ENCODE data around the gene KPTN.
"Not testable (repeated sequence)": the region's sequence is repeated elsewhere in the genome, so short reads cannot be mapped to it uniquely, and the experiment has no call there.

The KPTN gene

DNA sequence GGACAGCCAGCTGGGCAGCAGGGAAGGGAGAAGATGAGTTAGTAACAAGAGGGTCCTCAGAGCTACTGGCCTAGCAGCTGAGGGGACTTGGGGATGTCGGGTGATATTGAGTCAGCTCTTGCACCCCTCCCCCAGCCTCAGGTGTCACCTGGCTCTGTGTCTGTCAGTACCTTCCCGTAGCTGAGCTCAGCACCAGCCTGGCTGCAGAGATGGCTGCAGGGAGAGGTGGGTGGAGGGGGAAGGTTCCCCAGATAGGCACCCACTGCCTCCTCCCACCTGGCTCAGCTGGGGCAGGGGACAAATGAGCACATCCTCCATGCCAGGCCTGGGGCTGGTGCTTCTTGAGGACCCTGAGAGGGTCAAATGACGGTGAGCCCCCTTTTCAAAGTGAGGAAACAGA, 6.8 kb upstream of the KPTN start:
- Mint-ChIP-seq H3K9me3 (no peaks in the 10 kb centered on the region), H3K27ac (no peak overlapping the region), H3K36me3 (ENCODE audit: low read depth) (peaks cover 12% of the 10 kb centered on the region), H3K27me3 (ENCODE audit: low read depth) (no peaks in the 10 kb centered on the region), H3K4me3 (no peak overlapping the region), H3K4me1 (ENCODE audit: low read depth) (peaks cover 5% of the 10 kb centered on the region)

DNA sequence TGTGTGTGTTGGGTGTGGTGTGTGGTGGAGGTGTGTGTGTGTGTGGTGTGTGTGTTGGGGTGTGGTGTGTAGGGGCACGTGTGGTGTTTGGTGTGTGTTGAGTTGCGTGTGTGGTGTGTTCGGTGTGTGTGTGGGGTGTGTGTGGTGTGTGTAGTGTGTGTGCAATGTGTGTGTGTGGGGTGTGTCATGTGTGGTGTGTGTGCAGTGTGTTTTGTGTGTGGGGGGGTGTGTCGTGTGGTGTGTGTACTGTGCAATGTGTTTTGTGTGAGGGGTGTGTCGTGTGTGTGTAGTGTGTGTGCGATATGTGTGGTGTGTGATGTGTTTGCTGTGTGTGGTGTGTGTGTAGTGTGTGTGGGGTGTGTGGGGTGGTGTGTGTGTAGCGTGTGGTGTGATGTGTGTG, 6.0 kb upstream of the KPTN start:
- Mint-ChIP-seq H3K27me3 (ENCODE audit: low read depth) (no peaks in the 10 kb centered on the region), H3K4me3 (no peak overlapping the region), H3K4me1 (ENCODE audit: low read depth) (peaks cover 11% of the 10 kb centered on the region), H3K9me3 (no peaks in the 10 kb centered on the region), H3K36me3 (ENCODE audit: low read depth) (peaks cover 19% of the 10 kb centered on the region), H3K27ac (no peak overlapping the region)

DNA sequence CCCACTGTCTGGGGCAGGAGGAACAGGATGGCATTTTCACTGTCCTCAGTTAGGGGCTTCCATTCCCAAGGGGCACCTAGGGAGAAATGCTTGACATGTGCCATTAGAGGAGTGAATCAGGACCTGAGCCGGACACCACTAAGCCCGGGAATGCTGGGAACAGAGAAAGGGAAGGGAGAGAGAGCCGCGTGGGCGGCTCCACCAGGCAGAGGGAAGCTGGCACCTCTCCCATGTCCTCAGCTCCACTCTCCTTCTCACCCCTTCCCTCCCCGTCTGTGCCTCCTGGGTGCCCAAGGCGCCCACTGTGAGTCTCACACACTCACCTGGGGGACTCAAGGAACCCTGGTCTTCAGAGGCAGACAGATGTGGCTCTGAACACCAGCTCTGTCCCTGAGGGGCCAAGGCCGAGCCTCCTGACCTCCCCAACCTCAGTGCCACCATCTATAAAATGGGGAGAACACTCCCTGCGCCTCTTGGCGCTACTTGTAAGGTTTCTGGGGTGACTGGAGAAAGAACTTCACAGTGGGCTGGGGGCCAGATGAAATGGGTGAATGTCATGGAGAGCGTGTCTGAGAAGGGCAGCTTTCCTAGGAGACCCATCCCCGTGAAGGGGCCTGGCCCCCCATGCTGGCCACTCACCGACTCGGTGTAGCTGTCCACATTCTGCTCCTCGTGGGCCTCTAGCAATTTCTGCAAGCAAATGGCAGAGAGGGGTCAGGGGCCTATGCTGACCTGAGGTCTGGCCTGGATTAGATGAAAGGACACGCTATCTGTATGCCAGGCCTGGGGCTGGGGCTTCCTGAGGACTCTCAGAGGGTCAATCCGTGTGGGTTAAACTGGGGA, 5.3 kb upstream of the KPTN start:
- Mint-ChIP-seq H3K36me3 (ENCODE audit: low read depth) (peaks cover 20% of the 10 kb centered on the region), H3K27ac (no peak overlapping the region), H3K27me3 (ENCODE audit: low read depth) (no peaks in the 10 kb centered on the region), H3K4me1 (ENCODE audit: low read depth) (peaks cover 14% of the 10 kb centered on the region), H3K4me3 (no peak overlapping the region), H3K9me3 (no peaks in the 10 kb centered on the region)

DNA sequence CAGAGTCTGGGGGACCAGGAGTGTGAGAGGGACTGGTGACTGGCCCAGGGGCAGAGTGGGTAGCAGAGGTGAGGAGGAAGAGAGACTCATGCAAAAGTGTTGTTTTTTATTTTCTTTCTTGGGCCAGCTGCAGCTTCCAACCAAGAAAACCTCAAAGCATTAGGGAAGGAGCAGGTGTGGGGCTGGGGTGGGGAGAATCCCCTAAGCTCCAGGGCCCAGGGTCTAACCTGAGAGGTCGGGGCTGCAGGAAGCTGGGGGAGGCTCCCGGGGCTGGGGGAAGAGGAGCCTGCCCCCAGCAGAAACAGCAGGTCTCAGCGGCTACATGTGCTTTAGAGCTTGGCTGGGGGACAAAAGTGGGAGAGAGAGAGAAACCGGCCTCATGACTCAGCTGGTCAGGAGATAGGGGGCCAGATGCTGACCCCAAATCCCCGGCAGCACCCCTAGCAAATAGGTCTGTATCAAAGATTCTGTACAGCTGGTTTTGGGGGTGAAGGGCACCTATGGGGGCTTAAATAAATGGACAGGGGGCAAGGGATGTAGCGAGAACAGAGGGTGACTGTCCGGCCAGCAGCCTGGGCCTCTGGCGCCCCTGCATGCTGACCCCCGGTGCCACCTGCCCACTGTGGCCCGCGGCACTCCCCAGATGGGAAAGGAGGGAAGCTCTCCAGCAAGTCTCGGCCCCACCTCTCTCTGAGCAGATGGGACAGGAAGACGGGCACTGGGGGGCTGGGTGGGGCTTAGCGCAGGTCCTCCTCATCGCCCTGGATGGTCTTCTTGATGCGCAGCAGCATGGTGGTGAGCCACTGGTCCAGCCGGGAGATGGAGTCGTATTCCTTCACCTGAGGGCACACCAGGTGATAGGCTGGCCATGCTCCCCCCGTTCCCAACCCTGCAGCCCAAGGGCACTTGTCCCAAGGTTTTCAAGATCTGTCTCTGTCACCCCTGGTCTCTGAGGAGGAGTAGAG, 3.8 kb upstream of the KPTN start:
- H3K36me3 Mint-ChIP-seq (ENCODE audit: low read depth): peaks cover 16% of the 10 kb centered on the region
- H3K4me1 Mint-ChIP-seq (ENCODE audit: low read depth): peaks cover 21% of the 10 kb centered on the region
- H3K27ac Mint-ChIP-seq: peak overlapping the region; percentile 36
- no peaks in the 10 kb centered on the region for H3K9me3 Mint-ChIP-seq
- no peaks in the 10 kb centered on the region for H3K27me3 Mint-ChIP-seq (ENCODE audit: low read depth)
- no peak overlapping the region for H3K4me3 Mint-ChIP-seq

DNA sequence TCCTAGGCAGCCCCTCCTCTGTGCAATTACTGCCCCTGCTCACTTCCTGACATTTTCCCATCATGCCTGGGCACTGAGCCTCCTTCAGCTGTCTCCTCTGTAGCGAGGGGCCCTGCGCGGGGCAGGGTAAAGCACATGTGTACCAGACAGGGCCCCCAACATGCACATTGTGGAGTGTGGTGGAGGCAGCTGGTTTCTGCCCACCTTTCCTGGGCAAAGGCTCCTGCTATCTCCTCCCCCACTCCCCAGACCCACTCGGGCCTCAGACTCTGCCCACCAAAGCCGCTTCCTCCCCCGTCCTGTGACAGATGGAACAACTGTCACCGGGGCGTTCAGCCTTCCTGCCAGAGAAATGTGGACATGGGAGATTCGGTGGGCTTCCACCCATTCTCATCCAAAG, 2.9 kb upstream of the KPTN start:
- H3K27me3 Mint-ChIP-seq (ENCODE audit: low read depth): no peaks in the 10 kb centered on the region
- peaks cover 21% of the 10 kb centered on the region for H3K4me1 Mint-ChIP-seq (ENCODE audit: low read depth)
- H3K27ac Mint-ChIP-seq: no peak overlapping the region
- H3K4me3 Mint-ChIP-seq: no peak overlapping the region
- peaks cover 16% of the 10 kb centered on the region for H3K36me3 Mint-ChIP-seq (ENCODE audit: low read depth)
- H3K9me3 Mint-ChIP-seq: no peaks in the 10 kb centered on the region

DNA sequence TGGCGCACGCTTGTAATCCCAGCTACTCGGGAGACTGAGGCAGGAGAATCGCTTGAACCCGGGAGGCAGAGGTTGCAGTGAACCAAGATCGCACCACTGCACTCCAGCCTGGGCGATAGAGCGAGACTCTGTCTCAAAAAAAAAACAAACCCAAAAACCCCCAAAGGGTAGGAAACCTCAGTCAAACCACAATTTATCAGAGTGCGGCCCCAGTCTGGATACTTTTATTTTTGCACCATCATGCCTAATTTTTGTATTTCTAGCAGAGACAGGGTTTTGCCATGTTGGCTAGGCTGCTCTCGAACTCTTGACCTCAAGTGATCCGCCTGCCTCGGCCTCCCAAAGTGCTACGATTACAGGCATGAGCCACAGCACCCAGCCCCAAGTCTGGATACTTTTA, 2.2 kb upstream of the KPTN start:
- H3K9me3 Mint-ChIP-seq; H3K27ac Mint-ChIP-seq; H3K27me3 Mint-ChIP-seq (ENCODE audit: low read depth); H3K4me3 Mint-ChIP-seq: not testable (repeated sequence)
- Mint-ChIP-seq H3K36me3 (ENCODE audit: low read depth) (peaks cover 16% of the 10 kb centered on the region), H3K4me1 (ENCODE audit: low read depth) (peaks cover 21% of the 10 kb centered on the region)

DNA sequence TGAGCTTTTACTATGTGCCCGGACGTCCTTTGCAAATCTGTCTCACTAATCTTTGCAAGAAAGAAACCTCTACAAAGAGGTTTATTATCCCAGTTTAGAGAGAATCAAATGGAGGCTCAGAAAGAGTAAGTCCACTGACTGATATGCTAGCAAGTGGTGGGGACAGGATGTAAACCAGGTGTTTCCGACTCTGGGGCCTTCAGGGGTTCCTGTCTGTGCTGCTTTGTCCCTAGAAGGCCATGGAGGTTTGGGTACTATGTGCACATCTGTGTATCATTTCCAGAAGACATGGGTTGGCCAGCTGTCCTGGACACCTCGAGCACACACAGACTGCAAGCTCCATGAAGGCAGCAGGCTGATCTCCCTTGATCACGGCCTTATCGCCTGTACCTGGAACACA, 1.2 kb upstream of the KPTN start:
- H3K4me1 Mint-ChIP-seq (ENCODE audit: low read depth): peaks cover 21% of the 10 kb centered on the region
- peaks cover 15% of the 10 kb centered on the region for H3K36me3 Mint-ChIP-seq (ENCODE audit: low read depth)
- H3K27me3 Mint-ChIP-seq (ENCODE audit: low read depth): no peaks in the 10 kb centered on the region
- peak overlapping the region; percentile 98 for H3K4me3 Mint-ChIP-seq
- H3K9me3 Mint-ChIP-seq: no peaks in the 10 kb centered on the region
- H3K27ac Mint-ChIP-seq: peak overlapping the region; percentile 98

DNA sequence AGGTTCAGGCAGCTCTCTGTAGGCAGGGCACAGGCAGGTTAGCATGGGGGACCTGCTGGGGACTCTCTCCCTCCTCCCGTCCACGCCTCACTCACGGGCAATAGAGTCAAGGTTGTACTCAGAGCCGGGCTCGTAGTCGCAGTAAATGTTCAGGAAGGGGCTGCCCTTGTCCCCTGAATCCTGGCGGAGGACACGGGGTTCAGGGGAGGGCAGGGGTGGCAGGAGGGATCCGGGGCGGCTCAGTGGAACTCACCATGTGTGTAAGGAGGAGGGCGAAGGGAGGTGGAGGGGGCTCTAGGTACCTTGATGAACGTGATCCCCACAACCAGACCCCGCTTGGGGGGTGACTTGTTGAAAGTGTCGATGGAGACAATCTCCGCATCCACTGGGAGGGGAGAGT, 819 bp downstream of the KPTN start:
- Mint-ChIP-seq H3K27me3 (ENCODE audit: low read depth) (no peaks in the 10 kb centered on the region), H3K9me3 (no peaks in the 10 kb centered on the region)

DNA sequence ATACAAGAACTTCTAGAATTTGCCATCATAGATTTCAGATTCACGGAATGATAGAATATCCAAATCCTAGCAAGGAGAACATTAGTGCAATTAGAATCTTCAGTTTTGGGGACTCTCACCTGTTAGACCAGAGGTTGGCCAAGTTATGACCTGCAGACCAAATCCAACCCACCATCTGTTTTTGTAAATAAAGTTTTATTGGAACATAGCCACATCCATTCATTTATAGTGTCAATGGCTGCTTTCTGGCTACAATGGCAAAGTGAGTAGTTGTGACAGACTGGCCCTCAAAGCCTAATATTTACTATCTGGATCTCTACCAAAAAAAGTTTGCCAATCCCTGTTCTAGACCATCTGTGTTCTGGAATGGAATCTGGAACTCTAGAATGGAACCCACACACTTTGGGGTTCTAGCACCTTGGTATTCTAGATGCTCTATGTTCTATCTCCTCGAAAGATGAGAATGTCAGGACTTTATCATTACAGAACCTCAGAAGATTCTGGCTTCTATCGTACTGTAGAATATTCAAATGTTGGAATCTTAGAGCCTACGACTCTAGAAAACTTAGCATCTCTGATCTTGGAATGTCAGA, 2.5 kb downstream of the KPTN start:
- H3K27me3 Mint-ChIP-seq (ENCODE audit: low read depth): no peaks in the 10 kb centered on the region
- no peaks in the 10 kb centered on the region for H3K9me3 Mint-ChIP-seq
- no peak overlapping the region for H3K4me3 Mint-ChIP-seq
- peak overlapping the region; percentile 26 for H3K27ac Mint-ChIP-seq
- H3K4me1 Mint-ChIP-seq (ENCODE audit: low read depth): peaks cover 18% of the 10 kb centered on the region
- H3K36me3 Mint-ChIP-seq (ENCODE audit: low read depth): peaks cover 8% of the 10 kb centered on the region

More for the DNA sequence above, 819 bp downstream of the KPTN start:
- Mint-ChIP-seq H3K36me3 (ENCODE audit: low read depth) (peaks cover 10% of the 10 kb centered on the region), H3K4me3 (peak overlapping the region; percentile 14), H3K27ac (no peak overlapping the region), H3K4me1 (ENCODE audit: low read depth) (peaks cover 21% of the 10 kb centered on the region)

DNA sequence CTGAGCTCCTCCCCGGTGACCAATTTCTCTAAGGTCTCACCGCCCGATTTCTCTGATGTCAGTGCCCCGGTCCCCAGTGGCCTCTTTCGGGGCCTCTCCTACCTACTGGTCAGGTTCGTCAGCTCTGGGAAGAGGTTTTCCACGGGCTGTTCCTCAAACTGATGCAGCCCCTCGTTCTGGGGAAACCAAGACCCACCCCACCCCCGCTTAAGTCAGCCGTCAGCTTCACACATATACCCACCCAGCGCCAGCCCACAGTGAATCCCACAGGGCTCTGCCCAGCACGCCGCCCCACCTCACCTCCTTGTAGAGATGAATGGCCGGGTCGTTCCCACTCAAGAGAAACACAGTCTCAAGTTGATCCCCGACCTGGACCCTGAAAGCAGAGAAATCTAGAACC, 3.4 kb downstream of the KPTN start:
- peaks cover 8% of the 10 kb centered on the region for H3K36me3 Mint-ChIP-seq (ENCODE audit: low read depth)
- no peaks in the 10 kb centered on the region for H3K27me3 Mint-ChIP-seq (ENCODE audit: low read depth)
- no peak overlapping the region for H3K27ac Mint-ChIP-seq
- no peaks in the 10 kb centered on the region for H3K9me3 Mint-ChIP-seq
- H3K4me3 Mint-ChIP-seq: no peak overlapping the region
- H3K4me1 Mint-ChIP-seq (ENCODE audit: low read depth): peaks cover 18% of the 10 kb centered on the region

DNA sequence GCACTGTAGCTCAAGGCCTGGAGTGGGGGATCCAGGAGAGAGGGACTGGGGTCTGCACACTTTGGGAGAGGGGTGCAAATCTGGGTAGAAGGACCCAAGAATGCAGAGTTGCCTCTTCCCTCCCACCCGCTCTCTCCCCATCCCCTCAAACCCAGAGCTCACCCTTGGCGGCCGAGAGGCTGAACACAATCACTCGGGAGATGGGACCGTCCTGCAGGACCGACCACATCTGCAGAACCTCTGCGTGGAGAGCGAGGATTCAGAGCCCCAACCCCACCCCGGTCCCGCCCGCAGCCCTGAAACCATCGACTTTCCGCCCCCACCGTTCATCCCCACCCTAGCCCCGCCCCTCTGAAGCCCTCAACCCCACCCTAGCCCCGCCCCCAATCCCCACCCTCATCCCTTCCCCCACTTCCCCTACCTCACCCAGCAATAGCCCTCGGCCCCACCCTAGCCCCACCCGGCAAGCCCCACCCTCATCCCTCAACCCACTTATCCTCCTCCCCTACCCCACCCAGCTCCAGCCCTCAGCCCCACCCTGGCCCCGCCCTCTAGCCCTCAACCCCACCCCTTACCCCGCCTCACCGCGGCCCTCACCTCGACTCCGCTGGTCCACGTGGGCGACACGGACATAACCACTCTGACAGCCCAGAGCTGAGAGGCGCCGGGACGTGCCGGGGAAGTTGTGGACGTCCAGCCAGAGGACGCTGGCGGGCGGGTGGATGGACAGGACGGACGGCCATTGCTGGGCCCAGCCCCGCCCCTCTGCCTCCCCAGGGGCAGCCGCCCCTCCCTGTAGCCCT, 4.1 kb downstream of the KPTN start:
- Mint-ChIP-seq H3K27me3 (ENCODE audit: low read depth) (no peaks in the 10 kb centered on the region), H3K9me3 (no peaks in the 10 kb centered on the region), H3K4me1 (ENCODE audit: low read depth) (peaks cover 11% of the 10 kb centered on the region), H3K27ac (no peak overlapping the region), H3K4me3 (no peak overlapping the region), H3K36me3 (ENCODE audit: low read depth) (peaks cover under 1% of the 10 kb centered on the region)

DNA sequence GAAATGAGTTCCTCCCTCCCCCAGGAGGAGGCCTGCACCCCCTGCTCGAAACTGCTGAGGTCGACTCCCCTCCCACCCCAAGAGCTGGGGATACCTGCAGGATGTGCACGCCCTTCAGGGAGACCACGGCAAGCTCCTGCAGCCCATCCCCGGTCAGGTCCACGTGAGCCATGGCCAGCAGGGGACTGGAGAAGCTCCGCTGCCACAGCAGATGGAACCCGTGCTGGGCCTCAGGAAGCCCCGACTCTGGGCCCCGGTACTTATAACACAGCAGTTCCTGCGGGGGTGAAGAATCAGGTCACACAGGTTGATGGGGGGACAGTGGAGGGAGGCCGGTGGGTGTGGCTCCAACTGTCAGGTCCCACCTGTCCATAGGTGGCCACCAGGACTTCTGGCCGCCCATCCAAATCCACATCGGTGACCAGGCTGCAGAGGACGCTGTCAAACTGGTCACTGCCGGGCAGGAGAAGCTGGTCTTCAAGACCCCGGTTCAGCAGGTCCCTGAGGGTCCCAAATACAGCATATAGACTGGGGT, 7.5 kb downstream of the KPTN start:
- Mint-ChIP-seq H3K4me1 (ENCODE audit: low read depth) (no peaks in the 10 kb centered on the region), H3K36me3 (ENCODE audit: low read depth) (no peaks in the 10 kb centered on the region), H3K27ac (no peak overlapping the region), H3K27me3 (ENCODE audit: low read depth) (peaks cover 4% of the 10 kb centered on the region), H3K9me3 (no peaks in the 10 kb centered on the region), H3K4me3 (no peak overlapping the region)

DNA sequence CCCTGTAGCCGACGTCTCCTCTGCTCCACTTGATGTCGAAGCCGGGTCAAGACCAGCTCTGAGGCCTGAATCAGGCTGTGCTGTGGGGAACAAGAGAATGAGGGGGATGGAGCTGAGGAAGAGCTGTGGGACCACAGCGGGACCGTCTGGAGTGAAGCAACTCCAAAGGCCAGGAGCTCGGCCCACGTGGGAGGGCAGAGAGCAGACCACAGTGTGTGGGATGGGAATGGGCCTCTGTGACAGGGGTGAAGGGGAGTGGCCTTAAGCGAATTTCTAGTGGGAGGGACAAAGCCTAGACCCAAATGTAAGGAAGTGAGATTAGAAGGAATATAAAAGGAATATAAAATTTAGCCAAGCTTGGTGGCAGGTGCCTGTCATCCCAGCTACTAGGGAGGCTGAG, 8.6 kb downstream of the KPTN start:
- H3K4me3 Mint-ChIP-seq: no peak overlapping the region
- H3K27me3 Mint-ChIP-seq (ENCODE audit: low read depth): peaks cover 13% of the 10 kb centered on the region
- no peaks in the 10 kb centered on the region for H3K9me3 Mint-ChIP-seq
- no peak overlapping the region for H3K27ac Mint-ChIP-seq
- H3K4me1 Mint-ChIP-seq (ENCODE audit: low read depth): peaks cover 5% of the 10 kb centered on the region
- no peaks in the 10 kb centered on the region for H3K36me3 Mint-ChIP-seq (ENCODE audit: low read depth)

DNA sequence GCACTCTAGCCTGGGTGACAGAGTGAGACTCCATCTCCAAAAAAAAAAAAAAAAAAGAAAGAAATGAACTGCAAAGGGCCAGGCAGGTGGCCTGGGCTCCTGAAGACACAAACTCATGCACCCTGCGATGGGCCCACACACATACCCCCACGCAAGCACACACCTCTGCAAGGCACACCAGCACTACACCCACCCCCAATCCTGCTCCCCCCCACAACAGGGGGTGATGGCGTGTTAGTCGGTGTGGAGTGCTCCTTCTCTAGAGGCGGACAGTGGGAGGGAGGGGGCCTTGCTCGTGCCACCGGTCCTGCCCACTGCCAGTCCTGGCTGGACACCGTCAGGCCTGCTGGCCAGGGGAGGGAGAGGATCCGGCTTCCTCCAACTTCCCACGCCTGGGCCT, 10.7 kb downstream of the KPTN start:
- Mint-ChIP-seq H3K27ac (no peak overlapping the region), H3K4me3 (no peak overlapping the region), H3K9me3 (no peaks in the 10 kb centered on the region), H3K36me3 (ENCODE audit: low read depth) (no peaks in the 10 kb centered on the region), H3K27me3 (ENCODE audit: low read depth) (peaks cover 35% of the 10 kb centered on the region), H3K4me1 (ENCODE audit: low read depth) (peaks cover 8% of the 10 kb centered on the region)

Measured in T-helper 1 cell treated with Interleukin-12 subunit alpha and Interleukin-12 subunit beta and Interleukin-4 antibody, amounts not matched to agents 30 μg/mL and 1 μg/mL, for 36 hours (primary cell).